Measurements from ENCODE around the gene MAB21L3. TPM values are rescaled to one million over a fixed set of nuclear protein-coding genes. Genes with fewer than 3 reads are reported as not detected.

The MAB21L3 gene
- total RNA-seq, 4 donors from 2014 or later = not detected

DNA sequence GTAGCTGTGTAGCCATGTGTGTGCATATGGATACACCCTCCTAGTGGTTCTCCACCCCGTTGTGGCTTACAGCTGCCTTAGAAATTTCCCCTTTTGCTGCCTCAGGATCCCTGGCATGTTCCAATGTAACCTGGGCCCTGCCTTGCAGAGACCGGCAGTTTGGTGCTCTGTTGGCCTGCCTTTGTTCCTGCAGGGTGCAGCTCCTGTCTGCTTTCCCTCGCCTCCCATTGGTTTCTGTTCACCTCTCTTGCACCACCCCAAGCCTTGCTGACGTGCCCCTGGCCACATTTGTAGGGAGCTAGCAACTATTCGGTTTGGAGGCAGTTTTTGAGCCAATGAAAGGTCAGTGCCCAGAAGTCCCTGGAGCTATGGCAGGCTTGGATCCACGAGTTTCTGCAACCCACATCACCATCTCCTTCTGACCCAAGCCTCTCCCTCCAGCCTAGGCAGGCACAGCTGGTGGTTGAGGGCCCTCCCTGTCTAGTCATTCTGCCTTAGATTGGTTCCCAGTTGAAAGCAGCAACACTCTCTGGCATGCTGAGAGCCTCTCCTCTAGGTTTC, 54.9 kb downstream of the MAB21L3 start:
- TF ChIP-seq, protein P1, sequence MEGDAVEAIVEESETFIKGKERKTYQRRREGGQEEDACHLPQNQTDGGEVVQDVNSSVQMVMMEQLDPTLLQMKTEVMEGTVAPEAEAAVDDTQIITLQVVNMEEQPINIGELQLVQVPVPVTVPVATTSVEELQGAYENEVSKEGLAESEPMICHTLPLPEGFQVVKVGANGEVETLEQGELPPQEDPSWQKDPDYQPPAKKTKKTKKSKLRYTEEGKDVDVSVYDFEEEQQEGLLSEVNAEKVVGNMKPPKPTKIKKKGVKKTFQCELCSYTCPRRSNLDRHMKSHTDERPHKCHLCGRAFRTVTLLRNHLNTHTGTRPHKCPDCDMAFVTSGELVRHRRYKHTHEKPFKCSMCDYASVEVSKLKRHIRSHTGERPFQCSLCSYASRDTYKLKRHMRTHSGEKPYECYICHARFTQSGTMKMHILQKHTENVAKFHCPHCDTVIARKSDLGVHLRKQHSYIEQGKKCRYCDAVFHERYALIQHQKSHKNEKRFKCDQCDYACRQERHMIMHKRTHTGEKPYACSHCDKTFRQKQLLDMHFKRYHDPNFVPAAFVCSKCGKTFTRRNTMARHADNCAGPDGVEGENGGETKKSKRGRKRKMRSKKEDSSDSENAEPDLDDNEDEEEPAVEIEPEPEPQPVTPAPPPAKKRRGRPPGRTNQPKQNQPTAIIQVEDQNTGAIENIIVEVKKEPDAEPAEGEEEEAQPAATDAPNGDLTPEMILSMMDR (IDR thresholded peaks at IDR 0.05) = no peak
- no peak for TF ChIP-seq POLR2A (IDR thresholded peaks at IDR 0.05)
- no peak overlapping the region for H3K27ac ChIP-seq

DNA sequence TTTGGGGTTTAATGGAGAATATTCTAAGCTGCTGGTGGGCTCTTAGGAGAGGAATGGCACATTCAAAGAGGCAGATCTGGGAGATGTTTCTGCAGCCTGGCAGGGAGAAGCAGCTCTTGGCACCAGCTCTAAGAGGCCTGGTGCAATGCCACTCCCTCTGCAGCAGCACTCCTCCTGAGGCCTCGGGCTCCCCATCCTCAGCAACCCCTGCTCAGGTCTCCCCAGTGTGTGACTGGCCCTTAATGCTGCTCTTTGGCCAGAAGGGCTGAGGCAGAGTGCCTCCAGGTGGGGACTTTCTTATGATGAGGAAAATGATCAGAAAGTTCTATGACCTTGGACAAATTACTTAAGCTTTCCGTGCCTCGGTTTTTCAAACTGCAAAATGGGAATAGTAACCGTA, 55.5 kb downstream of the MAB21L3 start:
- intact Hi-C loops (cut with DNase I; ENCODE audit: low total_unique reads) = no loop called here
- no peaks in the 10 kb centered on the region for H3K27me3 ChIP-seq
- H3K36me3 ChIP-seq = no peaks in the 10 kb centered on the region
- no peak for DNase-seq
- H3K4me1 ChIP-seq = no peaks in the 10 kb centered on the region
- TF ChIP-seq, protein P1 (IDR thresholded peaks at IDR 0.05) = no peak
- no peak for TF ChIP-seq POLR2A (IDR thresholded peaks at IDR 0.05)
- no peak overlapping the region for H3K27ac ChIP-seq
- H3K4me3 ChIP-seq = no peak overlapping the region
- no peaks in the 10 kb centered on the region for H3K9me3 ChIP-seq

More for the DNA sequence above, 54.9 kb downstream of the MAB21L3 start:
- H3K27me3 ChIP-seq = no peaks in the 10 kb centered on the region
- DNase-seq = no peak
- no peaks in the 10 kb centered on the region for H3K9me3 ChIP-seq
- H3K4me1 ChIP-seq = no peaks in the 10 kb centered on the region
- H3K4me3 ChIP-seq = no peak overlapping the region
- intact Hi-C loops (cut with DNase I; ENCODE audit: low total_unique reads) = no loop called here
- H3K36me3 ChIP-seq = no peaks in the 10 kb centered on the region

DNA sequence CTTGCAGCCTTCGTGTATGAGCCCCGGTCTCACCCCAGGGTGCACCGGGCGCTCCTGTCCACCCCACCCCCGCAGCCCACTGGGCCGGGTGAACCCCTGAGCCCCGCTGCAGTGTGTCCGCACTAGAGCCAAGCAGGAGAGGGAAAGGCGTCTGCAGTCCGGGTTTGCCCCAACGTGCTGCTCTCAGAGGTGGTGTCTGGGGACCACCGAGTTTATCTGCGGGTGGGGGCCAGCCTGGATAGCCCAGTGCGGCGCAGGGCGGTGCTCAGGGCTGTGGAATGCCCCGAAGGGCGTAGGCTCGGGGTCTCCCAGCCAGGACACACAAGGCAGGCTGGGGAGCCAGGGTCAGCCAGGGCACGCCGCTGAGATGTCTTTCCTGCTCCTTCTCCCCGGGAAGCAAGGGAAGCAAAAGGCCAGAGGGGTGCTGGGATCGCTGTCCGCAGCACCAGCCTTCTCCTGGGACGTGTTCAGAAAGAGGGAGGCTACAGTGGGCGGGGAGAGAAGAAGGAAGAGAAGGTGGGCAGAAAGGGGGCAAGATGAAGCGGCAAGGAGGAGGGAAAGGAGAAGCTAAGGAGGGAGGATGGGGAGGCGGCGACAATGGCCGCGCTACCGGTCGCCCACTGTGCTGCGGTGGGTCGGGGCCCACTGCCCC, 56.6 kb downstream of the MAB21L3 start:
- DNase-seq = no peak
- H3K4me1 ChIP-seq = no peaks in the 10 kb centered on the region
- TF ChIP-seq POLR2A (IDR thresholded peaks at IDR 0.05) = no peak
- TF ChIP-seq, protein P1 (IDR thresholded peaks at IDR 0.05) = no peak
- intact Hi-C loops (cut with DNase I; ENCODE audit: low total_unique reads) = no loop called here
- no peaks in the 10 kb centered on the region for H3K9me3 ChIP-seq
- no peaks in the 10 kb centered on the region for H3K27me3 ChIP-seq
- H3K27ac ChIP-seq = peak overlapping the region; percentile 48 to 58
- peak overlapping the region; percentile 49 to 56 for H3K4me3 ChIP-seq
- H3K36me3 ChIP-seq = no peaks in the 10 kb centered on the region

DNA sequence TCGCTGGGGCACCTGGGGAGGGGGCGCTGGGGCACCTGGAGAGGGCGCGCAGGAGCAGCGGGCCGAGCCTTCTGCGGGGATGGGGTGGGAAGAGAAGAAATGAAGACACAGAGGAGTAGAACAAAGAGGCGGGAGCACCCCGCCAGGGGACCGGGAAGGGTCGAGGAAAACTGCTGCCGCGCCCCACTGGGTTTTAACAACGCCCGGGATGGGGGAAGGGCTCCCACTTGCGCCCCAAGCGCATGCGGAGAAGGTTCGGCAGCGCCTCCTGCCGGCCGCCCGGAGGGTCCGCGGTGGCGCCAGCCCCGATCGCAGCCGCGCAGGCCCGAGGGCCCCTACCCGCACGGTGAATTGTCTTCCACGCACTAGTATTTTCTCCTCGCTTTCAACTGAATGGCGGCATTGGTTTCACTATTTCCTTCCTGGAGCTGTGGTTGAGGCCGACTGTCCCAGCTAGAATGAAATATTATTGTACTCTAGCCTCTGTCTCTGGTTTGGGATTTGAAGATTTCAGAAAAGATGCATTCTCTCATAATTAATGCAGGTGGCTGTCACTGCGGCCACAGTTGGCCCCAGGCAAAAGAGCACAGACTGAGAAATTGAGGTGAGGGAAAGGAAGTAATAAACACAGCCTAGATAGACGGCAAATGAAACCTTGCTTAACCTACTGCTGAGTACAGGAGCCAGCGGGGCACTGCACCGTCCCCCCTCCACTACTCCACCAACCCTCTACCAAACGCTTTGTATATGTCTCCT, 57.3 kb downstream of the MAB21L3 start:
- DNase-seq = peak; percentile 73 to 84
- peak in 1 of 2 donors; percentile 18 for TF ChIP-seq POLR2A (IDR thresholded peaks at IDR 0.05)
- TF ChIP-seq, protein P1 (IDR thresholded peaks at IDR 0.05) = peak; percentile 70 to 83 (median 78)
- H3K4me1 ChIP-seq = no peaks in the 10 kb centered on the region
- no peaks in the 10 kb centered on the region for H3K36me3 ChIP-seq
- no peaks in the 10 kb centered on the region for H3K27me3 ChIP-seq
- peak overlapping the region; percentile 49 to 56 for H3K4me3 ChIP-seq
- intact Hi-C loops (cut with DNase I; ENCODE audit: low total_unique reads) = no loop called here
- no peaks in the 10 kb centered on the region for H3K9me3 ChIP-seq
- H3K27ac ChIP-seq = peak overlapping the region; percentile 48 to 58

DNA sequence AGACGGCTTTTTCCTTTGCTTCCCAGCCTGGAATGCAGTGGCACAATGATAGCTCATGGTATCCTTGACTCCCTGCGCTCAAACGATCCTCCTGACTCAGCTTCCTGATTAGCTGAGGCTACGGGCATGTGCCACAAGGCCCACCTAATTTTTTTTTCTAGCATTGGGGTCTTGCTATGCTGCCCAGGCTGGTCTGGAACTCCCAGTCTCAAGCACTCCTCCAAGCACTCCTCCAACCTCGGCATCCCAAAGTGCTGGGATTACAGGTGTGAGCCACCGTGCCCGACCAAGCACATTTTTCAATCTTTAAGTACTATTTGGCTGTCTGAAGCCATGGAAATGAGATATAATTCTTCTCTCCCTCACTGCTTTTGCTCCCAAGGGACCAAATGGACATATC, 58.7 kb downstream of the MAB21L3 start:
- H3K4me1 ChIP-seq = no peaks in the 10 kb centered on the region
- H3K27ac ChIP-seq = no peak overlapping the region
- H3K4me3 ChIP-seq = no peak overlapping the region
- H3K27me3 ChIP-seq = no peaks in the 10 kb centered on the region
- intact Hi-C loops (cut with DNase I; ENCODE audit: low total_unique reads) = no loop called here
- no peaks in the 10 kb centered on the region for H3K9me3 ChIP-seq
- no peak for TF ChIP-seq POLR2A (IDR thresholded peaks at IDR 0.05)
- TF ChIP-seq, protein P1 (IDR thresholded peaks at IDR 0.05) = no peak
- H3K36me3 ChIP-seq = no peaks in the 10 kb centered on the region
- no peak for DNase-seq

Data from uterus (tissue), 4 donors.